Measurements from ENCODE around the gene NOS3.

NOS3 gene

DNA sequence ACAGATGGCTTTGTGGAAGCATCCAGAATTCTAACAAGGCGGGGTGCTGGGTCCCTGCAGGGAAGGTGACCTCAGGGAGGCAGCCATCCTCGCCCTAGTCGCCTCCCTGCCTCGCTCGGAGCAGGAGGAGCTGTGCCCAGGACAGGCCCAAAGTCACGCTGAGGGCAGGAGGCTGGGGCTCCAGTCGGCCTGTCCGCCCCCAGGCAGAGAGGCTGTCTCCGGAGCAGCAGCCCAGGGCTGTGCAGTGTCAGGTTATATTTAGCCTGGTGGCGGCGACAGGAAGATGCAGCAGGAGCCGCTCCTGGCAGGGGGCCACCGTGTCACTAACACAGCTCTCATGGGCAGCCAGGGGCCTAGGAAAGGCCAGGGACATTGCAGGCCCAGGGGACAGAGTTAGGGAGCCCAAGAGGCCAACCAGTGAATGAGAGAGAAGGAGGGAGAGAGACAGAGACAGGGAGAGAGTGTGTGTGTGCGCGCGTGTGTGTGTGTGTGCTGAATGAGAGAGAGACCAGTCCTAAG is 26.2 kb upstream of the NOS3 start:
- no peak for DNase-seq (ENCODE audit: low spot score)

DNA sequence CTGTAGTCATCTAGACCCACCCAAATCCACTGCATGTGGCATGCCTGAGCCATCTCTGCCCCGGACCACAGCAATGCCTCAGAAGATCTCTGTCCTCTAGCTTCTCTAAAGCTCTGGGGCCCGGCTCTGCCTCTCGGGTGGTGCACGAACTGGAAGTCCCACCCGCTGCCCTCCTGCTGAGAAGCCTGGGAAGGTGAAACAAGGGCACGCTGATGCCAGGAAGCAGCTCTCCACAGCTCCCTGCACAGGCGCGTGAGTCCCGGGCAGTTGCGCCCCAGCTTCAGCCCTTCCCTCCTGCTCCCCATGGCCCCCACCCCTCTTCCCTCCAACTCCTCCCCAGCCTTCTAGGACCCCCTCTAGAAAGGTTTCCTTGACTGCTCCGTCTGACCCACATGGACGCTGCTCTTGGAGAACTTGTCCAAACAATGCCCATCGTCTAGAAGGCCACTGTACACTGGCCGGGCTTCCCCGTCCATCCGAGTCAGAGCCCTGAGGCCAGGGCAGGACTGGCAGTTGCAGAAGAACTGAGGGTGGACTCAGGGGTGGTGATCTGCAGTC is 25.5 kb upstream of the NOS3 start:
- no peak for DNase-seq (ENCODE audit: low spot score)

DNA sequence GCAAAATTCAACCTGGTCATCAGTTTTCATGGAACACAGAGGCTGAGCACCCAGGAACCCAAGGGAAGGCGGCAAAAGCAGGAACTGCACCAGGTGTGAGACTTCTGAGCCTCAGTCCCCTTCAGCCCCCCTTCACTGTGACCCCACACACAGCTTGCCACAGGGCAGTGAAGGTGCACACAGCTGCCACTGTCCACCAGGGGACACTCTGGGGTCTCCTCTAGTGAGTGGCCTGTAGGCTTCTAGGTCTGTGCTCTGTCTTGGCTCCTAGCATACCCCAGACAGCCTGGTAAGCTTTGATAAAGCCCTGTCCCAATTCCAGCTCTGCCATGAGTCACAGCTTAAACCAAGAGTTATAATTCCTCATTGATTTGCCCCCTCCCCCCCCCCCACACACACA is 24.8 kb upstream of the NOS3 start:
- no peak for DNase-seq (ENCODE audit: low spot score)

DNA sequence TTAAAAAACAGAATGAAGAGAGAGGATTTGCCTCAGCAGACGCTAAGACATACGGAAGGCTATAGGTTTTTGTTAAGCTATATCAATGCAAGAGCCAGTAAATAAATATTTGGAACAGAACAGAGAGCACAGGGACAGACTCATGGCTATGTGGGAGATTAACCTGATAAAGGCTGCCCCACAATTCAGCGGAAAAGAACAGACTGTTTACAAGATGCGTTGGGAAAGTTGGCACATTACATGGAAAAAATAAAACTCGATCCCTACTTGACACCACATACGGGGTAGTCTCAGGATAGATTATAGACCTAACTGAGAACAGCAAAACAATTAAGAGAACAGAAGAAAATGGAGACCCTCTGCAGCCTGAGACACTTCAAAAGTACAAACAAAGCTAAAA is 23.5 kb upstream of the NOS3 start:
- no peak for DNase-seq (ENCODE audit: low spot score)

- no peak for DNase-seq (ENCODE audit: low spot score)
Measured at GRCh38 chr7:150968056-150968733, 22.6 kb upstream of the NOS3 start.

DNA sequence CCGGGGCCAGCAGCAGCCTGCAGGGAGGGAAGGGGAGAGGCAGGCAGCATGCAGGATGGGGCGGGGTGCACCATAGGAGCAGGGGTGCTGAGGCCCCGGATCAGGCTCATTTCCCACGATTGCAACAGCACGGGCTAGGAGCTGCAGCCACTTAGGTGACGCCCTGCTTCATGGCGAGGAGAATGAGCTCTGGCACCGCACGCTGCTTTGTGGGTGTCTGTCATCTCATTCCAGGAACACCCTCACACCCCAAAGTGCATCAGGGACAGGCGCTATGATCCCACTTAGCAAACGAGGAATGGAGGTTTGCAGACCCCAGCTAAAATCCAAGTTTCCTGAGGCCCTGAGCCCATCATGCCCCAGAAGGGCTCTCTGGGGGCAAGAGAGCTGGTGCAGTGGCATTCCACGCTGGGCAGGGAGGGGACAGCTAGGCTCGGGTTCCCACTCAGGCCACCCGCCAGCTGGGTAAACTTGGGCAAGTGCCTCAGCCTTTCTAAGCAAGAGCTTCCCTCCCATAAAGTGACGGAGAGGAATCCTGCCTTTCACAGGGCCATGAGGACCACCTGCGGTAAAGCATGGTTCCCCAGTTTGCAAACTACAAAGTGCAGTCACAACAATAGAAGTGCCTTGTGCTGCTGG is 22.0 kb upstream of the NOS3 start:
- DNase-seq (ENCODE audit: low spot score) = no peak

- DNase-seq (ENCODE audit: low spot score) = no peak
Measured at GRCh38 chr7:150969475-150969874, 21.3 kb upstream of the NOS3 start.

GRCh38 chr7:150970424-150970823 is 20.4 kb upstream of the NOS3 start:
- no peak for DNase-seq (ENCODE audit: low spot score)

DNA sequence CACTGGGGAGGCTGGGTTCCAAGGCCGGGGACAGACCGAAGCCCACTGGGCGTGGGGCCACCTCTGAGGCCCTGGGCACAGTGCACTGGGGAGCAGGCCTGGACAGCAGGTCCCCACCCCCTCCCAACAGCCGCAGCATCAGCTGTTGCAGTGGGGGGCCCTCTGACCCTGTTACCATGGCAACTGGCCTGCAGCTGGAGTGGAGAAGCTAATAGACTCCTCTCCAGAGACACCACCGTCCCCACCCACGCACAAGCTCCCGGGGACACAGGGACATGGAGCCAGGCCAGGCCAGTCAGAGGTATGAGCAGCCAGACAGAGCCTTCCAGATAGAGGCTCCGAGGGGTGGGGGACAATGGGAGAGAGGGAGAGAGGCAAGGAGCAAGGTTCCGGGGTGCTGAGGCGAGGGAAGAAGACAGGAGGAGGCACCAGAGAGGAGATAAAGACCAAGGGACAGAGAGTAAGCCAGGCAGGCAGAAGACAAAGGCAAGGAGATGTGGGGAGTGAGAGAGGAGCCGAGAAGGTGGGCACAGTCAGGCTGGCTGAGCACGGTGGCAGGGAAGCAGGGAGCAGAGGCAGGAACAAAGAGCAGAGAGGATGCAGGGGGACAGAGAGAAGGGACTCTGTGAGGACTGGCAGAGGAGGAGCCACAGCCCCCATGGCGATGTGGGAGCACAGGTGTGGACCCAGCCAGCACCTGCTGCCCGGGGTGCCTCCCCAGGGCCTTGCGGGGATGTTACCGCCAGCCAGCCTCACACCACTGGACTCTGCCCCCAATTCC is 19.4 kb upstream of the NOS3 start:
- DNase-seq (ENCODE audit: low spot score) = no peak

GRCh38 chr7:150972023-150972468 is 18.8 kb upstream of the NOS3 start:
- DNase-seq (ENCODE audit: low spot score) = peak; percentile 89

DNA sequence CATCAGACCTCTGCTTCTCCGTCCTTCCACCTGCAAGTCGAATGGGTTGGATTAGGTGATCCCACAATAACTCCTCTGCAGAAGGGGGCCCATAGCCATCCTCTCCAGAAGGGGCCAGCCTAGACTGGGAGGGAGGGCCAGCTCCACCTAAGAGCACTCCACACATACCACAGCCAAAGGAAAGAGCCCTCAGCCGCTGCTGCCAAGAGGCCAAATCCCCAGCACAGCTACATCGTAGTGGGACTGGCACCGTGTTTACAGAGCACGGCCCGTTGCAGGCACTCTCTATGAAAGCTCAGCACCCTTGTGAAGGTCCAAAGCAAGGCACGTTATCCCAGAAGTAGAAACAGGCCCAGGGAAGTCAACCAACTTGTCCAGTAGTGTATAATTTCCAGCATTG is 18.1 kb upstream of the NOS3 start:
- DNase-seq (ENCODE audit: low spot score) = no peak

DNA sequence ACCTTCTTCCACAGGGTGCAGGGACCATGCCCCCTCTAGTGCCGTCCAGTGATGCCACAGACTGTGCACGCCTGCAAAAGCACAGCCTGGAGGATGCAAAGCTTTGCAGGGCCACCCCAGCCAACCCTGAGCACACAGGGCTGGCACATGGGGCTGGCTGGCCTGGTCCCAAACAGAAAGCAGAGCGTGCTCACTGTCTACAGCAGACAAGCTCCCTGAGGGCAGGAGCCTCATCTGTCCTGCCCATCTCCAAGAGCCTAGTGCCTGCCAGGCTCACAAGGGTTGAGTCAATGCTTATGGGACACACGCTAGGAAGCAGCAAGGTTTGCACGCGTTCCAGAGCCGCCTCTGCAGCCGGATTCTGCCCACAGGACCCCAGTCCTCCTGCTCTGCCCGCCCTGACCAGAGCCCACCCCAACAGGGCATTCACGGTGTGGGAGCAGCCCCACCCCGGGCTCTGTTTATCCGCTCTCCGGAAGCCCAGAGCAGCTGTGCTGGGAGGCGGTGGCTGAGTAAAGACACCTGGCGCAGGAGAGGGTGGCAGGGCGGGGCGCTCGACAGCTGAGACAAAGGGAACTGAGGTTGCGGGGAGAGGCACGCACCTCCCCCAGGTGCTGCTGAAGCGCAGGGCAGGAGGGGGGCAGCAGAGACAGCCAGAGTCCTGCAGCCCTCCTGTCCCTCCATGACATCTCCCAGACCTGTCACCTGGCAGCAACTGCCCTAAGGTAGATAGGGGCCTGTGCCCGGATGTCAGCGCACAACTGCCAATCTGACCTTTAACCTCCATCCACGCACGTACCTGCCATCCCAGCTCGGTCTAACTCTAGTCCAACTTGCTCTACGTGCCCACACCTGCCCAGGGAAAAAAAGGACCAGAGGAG is 17.0 kb upstream of the NOS3 start:
- no peak for DNase-seq (ENCODE audit: low spot score)

GRCh38 chr7:150974468-150975391 is 16.1 kb upstream of the NOS3 start:
- DNase-seq (ENCODE audit: low spot score) = peak; percentile 65

GRCh38 chr7:150975536-150976319 is 15.1 kb upstream of the NOS3 start:
- DNase-seq (ENCODE audit: low spot score) = no peak

DNA sequence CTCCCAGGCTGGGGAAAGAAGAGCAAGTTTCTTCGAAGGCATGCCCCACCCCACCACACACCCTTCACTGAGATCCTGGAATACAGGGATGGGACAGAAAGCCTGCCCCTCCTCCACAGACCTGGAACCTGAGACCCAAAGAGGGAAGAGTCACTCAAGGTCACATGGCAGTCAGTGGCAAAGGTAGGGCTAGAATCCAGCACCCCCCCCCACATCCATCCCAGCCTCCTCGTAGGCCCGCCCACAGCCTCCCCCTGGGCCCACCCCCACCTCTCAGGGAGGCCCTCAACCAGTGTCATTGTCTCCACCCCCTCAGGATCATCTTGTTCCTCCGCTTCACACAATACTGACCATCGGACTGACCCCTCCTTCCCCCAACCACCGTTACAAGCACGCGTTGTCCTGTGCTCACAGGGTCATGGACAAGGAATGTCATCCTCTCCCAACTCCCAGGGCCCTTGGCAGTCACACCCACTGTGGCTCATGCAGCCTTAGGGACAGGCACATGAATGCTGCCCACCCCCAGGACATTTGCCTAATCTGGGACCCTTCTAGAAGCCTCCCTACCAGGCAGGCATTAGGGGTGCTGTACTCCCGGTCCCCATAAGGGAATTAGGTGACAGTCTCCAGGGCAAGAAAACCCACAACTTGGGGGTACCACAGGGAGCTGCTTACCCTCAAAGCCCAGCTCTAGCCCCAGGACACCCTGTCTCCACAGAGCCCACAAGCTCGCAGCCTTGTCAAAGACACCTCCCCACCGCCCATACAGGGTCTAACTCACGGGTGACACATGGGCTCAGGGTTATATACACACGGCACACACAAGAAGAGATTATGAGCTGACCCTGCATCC is 14.1 kb upstream of the NOS3 start:
- no peak for DNase-seq (ENCODE audit: low spot score)

- no peak for DNase-seq (ENCODE audit: low spot score)
Measured at GRCh38 chr7:150977382-150978125, 13.3 kb upstream of the NOS3 start.

DNA sequence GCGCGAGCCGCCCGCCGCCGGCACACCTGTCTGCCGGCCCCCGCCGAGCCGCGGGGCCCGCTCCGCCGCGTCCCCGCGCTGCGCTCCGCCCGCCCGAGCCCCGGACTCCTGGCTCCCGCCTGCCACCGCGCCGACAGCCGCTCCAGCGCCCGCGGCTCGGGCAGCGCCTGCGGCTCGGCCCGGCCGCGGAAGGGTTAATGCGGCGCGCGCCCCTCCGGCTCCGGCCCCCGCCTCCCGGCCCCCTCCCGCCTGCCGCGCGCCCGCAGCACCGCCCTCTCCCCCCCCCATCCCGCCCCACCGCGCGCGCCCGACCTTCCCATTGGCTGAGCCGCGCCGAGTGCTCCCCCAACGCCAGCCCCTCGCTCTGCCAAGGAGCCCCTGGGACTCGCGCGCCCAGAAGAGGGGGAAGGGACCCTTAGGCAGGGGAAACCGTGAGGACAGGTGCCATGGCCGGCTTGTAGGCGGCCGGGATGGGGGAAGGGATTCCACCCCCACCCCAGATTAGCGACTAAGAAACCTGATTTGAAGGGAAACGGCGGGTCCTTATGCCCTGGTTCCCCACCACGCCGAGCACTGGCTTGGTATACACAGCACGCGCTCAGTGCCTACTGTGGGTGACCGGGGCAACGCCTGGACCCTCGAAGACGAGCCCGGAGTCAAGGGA is 12.6 kb upstream of the NOS3 start, which contains the start of gene KCNH2:
TSS of gene KCNH2 (minus strand) at position 196 of the 664 bp plus-strand sequence. CDS start 408 bp downstream, outside the sequence.
- DNase-seq (ENCODE audit: low spot score) = no peak
